DOHH2 (cell line): ENCODE data around the gene BMERB1.
"Not testable (repeated sequence)": the region's sequence is repeated elsewhere in the genome, so short reads cannot be mapped to it uniquely, and the experiment has no call there.

Source experiments
- H3F3A ChIP-seq: fragments of 200-600 bp; sonication (generic), shearing (Covaris generic); 2 replicates; pipeline ENCODE4 v1.6.0; 2016; ENCODE audit warnings: antibody characterized with exemption, mild to moderate bottlenecking; ENCODE audit not compliant: control insufficient read depth, insufficient read depth
- H3K27ac ChIP-seq: fragments of 200-600 bp; sonication (generic); 2 replicates; pipeline ENCODE4 v1.5.1; 2014; ENCODE audit warnings: low read depth, mild to moderate bottlenecking, low read length, moderate library complexity
- H3K27me3 ChIP-seq: fragments of 200-600 bp; sonication (generic); 2 replicates; pipeline ENCODE4 v1.6.1; 2014; ENCODE audit warnings: mild to moderate bottlenecking, low read length, mixed read lengths; ENCODE audit not compliant: control insufficient read depth
- H3K36me3 ChIP-seq: fragments of 200-600 bp; sonication (generic); 2 replicates; pipeline ENCODE4 v1.6.1; 2014; ENCODE audit warnings: mild to moderate bottlenecking, low read length, moderate library complexity, mixed read lengths; ENCODE audit not compliant: control insufficient read depth
- H3K4me1 ChIP-seq: fragments of 200-600 bp; sonication (generic); 2 replicates; pipeline ENCODE4 v1.6.1; 2014; ENCODE audit warnings: mild to moderate bottlenecking, low read length, mixed read lengths; ENCODE audit not compliant: control insufficient read depth
- H3K4me2 ChIP-seq: fragments of 200-600 bp; sonication (generic); 2 replicates; pipeline ENCODE4 v1.6.0; 2014; ENCODE audit warnings: mild to moderate bottlenecking, low read length, moderate library complexity
- H3K4me3 ChIP-seq: fragments of 200-600 bp; sonication (generic); 2 replicates; pipeline ENCODE4 v1.5.1; 2014; ENCODE audit warnings: mild to moderate bottlenecking, low read length, mixed read lengths
- H3K79me2 ChIP-seq: fragments of 200-600 bp; sonication (generic); 2 replicates; pipeline ENCODE4 v1.6.1; 2014; ENCODE audit warnings: mild to moderate bottlenecking, low read length, mixed read lengths; ENCODE audit not compliant: control insufficient read depth
- H3K9me2 ChIP-seq: fragments of 200-600 bp; sonication (generic); replicated peaks from 2 replicates; pipeline ENCODE4 v1.6.1; 2014; ENCODE audit warnings: mild to moderate bottlenecking, low read length, mixed read lengths; ENCODE audit not compliant: control insufficient read depth
- H3K9me3 ChIP-seq: fragments of 200-600 bp; sonication (generic); 2 replicates; pipeline ENCODE4 v1.6.1; 2014; ENCODE audit warnings: antibody characterized with exemption, low read length, mixed read lengths; ENCODE audit not compliant: control insufficient read depth, insufficient read depth
- H4K20me1 ChIP-seq: fragments of 200-600 bp; sonication (generic); 2 replicates; pipeline ENCODE4 v1.6.0; 2014; ENCODE audit warnings: low read depth, mild to moderate bottlenecking, antibody characterized with exemption, low read length, moderate library complexity; ENCODE audit not compliant: control insufficient read depth, insufficient read depth
- EZH2phosphoT487 ChIP-seq: fragments of 200-600 bp; sonication (generic); IDR thresholded peaks from 2 replicates; pipeline ENCODE4 v1.6.1; 2017; ENCODE audit warnings: borderline replicate concordance, mild to moderate bottlenecking, antibody characterized with exemption, low read length, moderate library complexity, mixed read lengths
- TF ChIP-seq, protein P1 (sequence below): fragments of 200-600 bp; sonication (generic); IDR thresholded peaks from one replicate; pipeline ENCODE4 v1.5.1; 2014; ENCODE audit warnings: antibody characterized with exemption, mild to moderate bottlenecking, low read depth, low read length; ENCODE audit not compliant: poor library complexity, severe bottlenecking

BMERB1 gene

DNA sequence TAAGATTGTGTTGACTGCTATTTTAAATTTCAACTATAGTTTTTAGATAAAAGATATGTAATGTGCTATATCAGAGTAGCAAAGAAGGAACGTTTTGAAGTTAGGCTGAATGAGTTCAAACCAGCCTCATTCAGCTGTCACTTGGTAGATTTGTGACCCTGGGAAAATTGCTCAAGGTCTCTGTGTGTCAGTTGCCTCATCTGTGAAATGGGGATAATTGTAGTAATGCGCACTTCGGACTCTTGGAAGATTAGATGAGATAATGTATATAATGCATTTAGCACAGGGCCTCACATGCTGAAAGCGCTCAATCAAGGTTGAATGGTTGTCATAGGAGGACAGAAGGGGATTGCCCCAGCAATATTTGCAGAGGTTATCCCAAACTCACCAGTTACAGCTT is 4.7 kb downstream of the BMERB1 start:
- Histone ChIP-seq H4K20me1 (no peaks in the 10 kb centered on the region), H3K9me2 (no peaks in the 10 kb centered on the region), H3F3A (no peaks in the 10 kb centered on the region), H3K27ac (no peak overlapping the region), H3K27me3 (peaks cover 16% of the 10 kb centered on the region), H3K4me2 (no peak overlapping the region), H3K4me1 (no peaks in the 10 kb centered on the region), H3K36me3 (no peaks in the 10 kb centered on the region), H3K4me3 (no peak overlapping the region), H3K9me3 (no peaks in the 10 kb centered on the region), H3K79me2 (no peaks in the 10 kb centered on the region)
- TF ChIP-seq, protein P1, sequence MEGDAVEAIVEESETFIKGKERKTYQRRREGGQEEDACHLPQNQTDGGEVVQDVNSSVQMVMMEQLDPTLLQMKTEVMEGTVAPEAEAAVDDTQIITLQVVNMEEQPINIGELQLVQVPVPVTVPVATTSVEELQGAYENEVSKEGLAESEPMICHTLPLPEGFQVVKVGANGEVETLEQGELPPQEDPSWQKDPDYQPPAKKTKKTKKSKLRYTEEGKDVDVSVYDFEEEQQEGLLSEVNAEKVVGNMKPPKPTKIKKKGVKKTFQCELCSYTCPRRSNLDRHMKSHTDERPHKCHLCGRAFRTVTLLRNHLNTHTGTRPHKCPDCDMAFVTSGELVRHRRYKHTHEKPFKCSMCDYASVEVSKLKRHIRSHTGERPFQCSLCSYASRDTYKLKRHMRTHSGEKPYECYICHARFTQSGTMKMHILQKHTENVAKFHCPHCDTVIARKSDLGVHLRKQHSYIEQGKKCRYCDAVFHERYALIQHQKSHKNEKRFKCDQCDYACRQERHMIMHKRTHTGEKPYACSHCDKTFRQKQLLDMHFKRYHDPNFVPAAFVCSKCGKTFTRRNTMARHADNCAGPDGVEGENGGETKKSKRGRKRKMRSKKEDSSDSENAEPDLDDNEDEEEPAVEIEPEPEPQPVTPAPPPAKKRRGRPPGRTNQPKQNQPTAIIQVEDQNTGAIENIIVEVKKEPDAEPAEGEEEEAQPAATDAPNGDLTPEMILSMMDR: no peak
- no peak for TF ChIP-seq EZH2phosphoT487

DNA sequence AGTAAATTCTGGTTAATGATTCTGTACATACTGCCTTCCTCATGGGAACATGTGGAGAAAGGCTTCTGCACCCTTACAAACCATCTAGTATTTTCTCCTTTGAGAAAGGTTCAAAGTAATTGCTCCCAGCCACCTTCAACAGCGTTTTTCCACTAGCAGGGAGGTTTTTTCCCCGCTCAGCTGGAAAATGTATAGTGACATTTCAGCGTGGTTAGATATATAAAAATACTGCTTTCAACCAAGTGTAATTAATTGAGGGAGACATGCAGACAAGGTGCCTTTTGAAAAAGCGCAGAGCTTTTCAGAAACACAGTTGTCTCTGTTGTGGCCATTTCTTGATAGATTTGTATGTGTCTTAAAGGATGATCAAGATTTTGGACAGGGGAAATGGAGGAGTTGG is 5.1 kb downstream of the BMERB1 start:
- Histone ChIP-seq H3K4me1 (no peaks in the 10 kb centered on the region), H3K4me2 (no peak overlapping the region), H3K27ac (no peak overlapping the region), H3K9me3 (no peaks in the 10 kb centered on the region), H3F3A (no peaks in the 10 kb centered on the region), H3K79me2 (no peaks in the 10 kb centered on the region), H3K27me3 (peaks cover 12% of the 10 kb centered on the region), H4K20me1 (no peaks in the 10 kb centered on the region), H3K9me2 (no peaks in the 10 kb centered on the region), H3K4me3 (no peak overlapping the region), H3K36me3 (no peaks in the 10 kb centered on the region)
- TF ChIP-seq, protein P1: no peak
- no peak for TF ChIP-seq EZH2phosphoT487

DNA sequence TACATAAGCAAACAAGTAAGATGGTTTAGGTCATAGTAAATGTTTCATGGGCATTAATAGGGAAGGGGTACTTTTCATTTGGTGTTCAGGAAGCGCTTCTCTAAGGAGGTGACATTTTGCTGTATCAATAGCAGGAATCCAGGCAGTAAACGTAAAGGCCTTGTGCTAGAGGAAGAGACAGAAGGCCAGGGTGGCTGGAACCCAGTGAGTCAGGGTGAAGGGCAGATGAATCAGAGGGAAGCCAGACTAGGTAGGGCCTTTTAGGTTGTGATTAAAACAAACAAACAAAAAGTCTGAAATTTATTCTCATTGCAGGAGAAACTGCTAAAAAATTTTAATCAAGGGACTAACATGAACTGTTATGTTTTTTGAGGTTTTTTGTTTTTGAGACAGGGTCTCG is 6.5 kb downstream of the BMERB1 start:
- Histone ChIP-seq H3K4me2 (no peak overlapping the region), H3K27ac (no peak overlapping the region), H3K4me3 (no peak overlapping the region), H3K9me3 (0 out of 2 replicates have a peak, but pooled peaks cover 3% of the 10 kb centered on the region), H3K4me1 (no peaks in the 10 kb centered on the region), H3K36me3 (no peaks in the 10 kb centered on the region), H4K20me1 (no peaks in the 10 kb centered on the region), H3K9me2 (no peaks in the 10 kb centered on the region), H3F3A (no peaks in the 10 kb centered on the region), H3K79me2 (no peaks in the 10 kb centered on the region), H3K27me3 (peaks cover 4% of the 10 kb centered on the region)
- no peak for TF ChIP-seq EZH2phosphoT487
- TF ChIP-seq, protein P1: no peak

DNA sequence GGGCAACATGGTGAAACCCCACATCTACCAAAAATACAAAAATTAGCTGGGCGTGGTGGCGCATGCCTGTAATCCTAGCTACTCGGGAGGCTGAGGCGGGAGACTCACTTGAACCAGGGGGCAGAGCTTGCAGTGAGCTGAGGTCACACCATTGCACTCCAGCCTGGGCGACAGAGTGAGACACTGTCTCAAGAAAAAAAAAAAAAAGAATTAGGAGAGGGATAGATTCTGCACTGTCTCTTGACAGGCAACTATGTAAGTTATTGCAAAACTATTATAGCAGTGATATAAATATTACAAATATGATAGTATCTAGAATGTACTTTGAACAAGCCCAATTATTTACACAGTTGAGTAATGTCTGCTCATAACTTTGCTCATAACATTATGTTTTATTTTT is 7.8 kb downstream of the BMERB1 start:
- H3K4me1 ChIP-seq, H3K27ac ChIP-seq, H3K36me3 ChIP-seq, H3K4me2 ChIP-seq, H3K9me3 ChIP-seq, H3K79me2 ChIP-seq, H3K4me3 ChIP-seq, H3K27me3 ChIP-seq, H4K20me1 ChIP-seq, H3K9me2 ChIP-seq, H3F3A ChIP-seq: not testable (repeated sequence)
